GDM1 (cell line): Measurements from ENCODE around the gene PPP4R1.

Source experiments
- DNase-seq: peaks from one replicate; lab custom pipeline; 2025; lab: John Stamatoyannopoulos, UW

PPP4R1 gene

DNA sequence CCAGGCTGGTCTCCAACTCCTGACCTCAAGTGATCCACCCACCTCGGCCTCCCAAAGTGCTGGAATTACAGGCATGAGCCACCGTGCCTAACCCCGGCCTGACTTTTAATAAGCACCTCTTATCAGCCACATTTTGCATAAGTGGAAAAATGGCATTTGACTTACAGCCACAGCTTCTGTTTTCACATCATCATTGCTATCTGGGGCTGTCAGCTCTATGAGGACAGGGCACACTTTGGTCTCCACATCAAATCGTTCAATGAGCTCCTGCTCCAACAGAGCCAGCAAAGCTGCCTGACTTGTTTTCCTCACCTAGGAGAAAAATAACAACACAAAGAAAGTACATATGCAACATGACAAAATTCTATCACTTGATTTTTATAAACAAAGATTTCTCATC is 26.4 kb downstream of the PPP4R1 start:
- no peak for DNase-seq

DNA sequence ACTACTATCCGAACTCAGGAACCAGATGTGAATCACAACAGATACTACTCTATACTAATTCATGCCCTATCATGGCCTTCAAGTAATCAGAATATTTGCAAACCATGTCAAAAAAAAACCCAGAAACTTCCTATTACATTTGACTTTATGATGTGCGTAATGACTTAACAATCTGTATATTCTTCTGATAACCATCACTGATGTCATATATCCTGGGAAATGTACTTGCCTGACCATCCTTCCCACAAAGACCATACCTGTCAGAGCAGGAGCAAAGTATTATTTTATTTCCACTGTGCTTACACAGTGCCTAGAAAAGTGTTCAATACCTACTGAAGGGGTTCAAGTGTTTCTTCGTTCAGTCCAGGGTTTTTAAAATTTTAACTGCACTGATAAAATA is 27.5 kb downstream of the PPP4R1 start:
- DNase-seq: no peak

DNA sequence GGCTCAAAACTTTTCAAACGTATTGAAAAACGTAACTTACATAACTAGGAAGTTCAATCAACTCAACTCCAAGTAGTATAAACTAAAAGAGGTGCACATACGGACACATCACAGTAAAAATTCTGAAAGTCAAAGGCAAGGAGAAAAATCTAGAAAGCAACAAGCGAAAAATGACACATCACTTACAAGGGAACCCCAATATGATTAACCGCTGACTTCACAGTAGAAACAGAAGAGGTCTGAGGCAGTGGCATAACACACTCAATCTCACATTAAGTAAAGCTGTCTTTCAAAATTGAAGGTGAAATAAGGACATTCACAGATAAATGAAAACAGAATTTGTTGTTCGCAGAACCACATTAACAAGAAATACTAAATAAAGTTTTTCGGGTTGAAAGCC is 32.7 kb downstream of the PPP4R1 start:
- no peak for DNase-seq

DNA sequence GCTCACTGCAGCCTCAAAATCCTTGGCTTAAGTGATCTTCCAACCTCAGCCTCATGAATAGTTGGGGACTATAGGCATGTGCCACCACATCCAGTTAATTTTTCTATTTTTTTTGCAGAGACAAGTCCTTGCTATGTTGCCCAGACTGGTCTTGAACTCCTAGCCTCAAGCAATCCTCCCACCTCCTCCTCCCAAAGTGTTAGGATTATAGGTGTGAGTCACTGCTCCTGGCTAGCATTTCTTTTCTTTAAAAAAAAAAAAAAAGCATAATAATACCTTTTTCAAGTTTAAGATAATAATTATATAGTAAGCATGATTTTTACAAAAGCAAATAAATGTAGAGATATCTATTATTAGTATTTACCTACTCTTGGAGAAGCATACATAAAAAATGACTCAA is 36.1 kb downstream of the PPP4R1 start:
- no peak for DNase-seq

DNA sequence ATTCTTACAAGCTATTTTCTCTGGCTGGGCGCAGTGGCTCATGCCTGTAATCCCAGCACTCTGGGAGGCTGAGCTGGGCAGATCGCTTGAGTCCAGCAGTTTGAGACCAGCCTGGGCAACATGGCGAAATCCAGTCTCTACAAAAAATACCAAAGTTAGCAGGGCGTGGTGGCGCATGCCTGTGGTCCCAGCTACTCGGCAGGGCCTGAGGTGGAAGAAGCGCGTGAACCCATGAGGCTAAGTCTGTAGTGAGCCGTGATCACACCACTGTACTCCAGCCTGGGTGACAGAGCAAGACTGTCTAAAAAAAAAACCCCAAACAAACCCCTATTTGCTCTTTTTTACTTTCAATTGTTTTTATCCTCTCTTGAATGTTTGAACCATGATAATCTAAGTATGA is 37.0 kb downstream of the PPP4R1 start:
- no peak for DNase-seq

DNA sequence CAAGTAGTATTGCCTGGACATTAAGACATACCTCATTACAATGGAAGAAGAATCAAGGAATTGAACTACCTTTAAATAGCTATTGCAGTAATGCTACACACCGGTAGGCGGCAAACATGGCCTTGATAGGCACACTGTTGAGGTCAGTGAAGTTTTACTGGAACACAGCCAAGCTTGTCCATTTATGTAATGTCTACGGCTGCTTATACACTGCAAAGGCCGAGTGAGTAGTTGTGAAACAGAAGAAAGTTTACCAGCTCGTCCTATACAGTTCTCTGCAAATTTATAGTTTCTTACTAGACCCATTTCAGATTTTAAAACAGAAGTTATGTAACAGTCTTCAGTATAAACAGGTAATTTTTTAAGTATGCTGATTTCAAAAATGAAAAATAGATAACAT is 38.8 kb downstream of the PPP4R1 start:
- no peak for DNase-seq

DNA sequence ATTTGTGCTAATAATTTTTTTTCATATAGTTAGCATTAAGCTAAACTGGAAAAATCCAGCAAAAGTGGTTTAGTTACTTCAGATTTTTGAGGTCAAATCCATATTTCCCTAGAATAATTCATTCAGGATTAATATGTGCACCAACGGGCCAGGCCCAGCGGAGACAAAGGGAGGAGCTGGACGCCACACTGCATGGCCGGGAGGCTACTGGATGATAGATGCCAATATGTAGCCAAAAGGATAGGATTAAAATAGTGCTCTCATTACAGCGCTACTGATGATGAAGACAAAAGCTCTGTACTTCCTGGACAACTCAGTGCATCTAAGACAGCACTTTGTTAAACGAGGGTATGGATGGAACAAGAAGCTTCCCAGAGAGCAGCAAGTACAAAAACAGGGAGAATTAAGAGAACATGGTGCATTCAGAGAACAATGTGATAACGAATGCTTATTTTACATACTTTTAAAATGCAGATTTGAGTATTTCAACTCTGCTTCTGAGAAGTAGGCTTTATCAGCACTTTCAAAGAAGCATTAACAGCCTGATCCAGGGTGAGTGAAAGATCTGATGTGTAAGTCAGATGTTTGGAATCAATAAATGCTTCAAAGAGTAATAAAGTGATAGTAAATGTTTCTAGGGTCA is 39.8 kb downstream of the PPP4R1 start:
- no peak for DNase-seq

DNA sequence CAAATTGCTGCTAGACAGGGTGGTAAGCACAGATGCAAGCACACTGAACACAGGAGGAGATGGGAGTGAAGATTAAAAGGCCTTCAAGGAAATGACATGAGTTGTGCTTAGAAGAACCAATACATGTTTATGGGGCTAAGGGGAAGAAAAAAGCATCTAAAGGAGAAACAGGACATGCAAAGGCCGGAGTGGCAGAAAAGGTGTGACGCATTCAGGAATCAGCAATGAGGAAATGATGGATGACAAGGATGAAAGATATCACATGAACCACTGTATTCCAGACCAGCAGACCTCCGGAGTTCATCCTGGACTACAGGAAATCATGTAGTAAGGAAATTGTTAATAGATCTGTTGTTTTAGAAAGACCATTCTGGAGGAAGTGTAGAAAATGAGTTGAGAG is 42.8 kb downstream of the PPP4R1 start:
- DNase-seq: no peak

DNA sequence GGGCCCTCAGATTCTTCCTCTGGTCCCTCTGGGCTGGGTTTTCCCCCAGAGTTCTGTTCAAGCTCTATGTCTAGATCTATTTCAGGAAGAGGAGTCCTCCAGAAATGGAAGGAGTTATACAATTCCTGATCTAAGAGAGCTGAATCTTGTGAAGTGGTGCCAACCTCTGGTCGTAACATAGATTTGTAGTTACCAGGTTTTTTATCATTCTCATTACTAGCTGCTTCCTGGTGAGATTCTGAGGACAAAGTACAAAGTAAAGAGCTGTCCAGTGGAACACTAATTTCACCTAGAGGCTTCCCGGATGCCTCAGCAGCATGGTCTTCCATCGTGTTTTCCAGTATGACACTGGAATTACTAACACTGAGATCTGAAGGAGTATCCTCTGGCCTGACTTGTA is 44.1 kb downstream of the PPP4R1 start:
- no peak for DNase-seq

DNA sequence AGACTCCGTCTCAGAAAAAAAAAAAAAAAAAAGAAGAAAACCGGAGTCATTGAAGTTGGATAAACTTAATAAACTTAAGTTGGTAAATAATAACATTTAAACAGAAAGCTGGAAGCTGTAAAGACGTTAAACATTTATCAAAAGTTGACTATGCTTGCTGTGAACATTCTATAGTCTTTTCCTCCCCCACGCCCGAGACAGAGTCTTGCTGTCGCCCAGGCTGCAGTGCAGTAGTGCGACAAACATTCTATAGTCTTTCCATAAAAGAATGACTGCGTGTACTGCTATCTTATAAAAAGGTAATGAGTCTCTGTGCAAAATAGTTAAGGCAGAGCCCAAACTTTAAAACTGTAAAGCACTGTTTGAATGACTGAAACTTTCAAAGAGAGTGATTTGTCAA is 45.2 kb downstream of the PPP4R1 start:
- no peak for DNase-seq

DNA sequence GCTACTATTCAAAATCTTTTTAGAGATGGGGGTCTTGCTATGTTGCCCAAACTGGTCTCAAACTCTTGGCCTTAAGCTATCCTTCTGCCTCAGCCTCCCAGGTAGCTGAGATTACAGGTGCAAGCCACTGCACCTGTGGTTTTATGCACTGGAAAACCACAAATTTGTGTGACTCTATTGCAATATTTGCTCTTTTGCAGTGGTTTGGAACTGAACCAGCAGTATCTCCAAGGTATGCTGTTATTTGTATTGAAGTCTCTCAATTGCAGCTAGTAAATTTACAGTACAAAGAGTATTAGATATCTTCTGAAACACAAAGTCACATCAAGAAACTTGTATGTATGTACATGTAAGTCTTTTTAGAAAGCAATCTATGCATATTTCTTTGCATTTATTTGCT is 46.2 kb downstream of the PPP4R1 start:
- no peak for DNase-seq

DNA sequence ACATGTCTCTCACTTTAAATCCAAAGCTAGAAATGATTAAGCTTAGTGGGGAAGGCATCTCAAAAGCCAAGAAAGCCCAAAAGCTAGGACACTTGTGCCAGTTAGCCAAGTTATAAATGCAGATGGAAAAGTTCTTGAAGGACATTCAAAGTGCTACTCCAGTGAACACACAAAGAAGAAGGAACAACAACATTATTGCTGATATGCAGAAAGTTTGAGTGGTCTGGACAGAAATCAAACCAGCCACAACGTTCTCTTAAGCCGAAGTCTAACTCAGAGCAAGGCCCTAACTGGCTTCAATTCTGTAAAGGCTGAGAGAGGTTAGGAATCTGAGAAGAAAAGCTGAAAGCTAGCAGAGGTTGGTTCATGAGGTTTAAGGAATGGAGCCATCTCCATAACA is 49.0 kb downstream of the PPP4R1 start:
- DNase-seq: no peak

DNA sequence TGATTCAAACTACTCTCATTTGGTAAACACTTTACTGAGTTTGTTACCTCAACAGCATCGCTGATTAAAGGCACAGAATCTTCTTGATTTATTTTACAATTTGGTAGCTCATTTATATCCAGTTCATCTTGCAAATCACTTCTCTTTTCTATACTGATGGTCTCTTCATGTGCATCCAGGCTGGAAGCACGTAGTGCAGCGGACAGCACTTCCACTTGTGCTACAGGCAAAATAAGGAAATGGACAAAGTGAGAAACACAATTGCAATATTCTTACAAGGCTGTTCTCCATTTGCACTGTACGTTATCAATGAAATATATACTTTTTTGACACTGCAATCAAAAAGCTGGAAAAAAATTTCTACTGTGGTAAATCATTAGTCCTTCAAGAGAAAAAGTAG is 51.0 kb downstream of the PPP4R1 start:
- DNase-seq: no peak

DNA sequence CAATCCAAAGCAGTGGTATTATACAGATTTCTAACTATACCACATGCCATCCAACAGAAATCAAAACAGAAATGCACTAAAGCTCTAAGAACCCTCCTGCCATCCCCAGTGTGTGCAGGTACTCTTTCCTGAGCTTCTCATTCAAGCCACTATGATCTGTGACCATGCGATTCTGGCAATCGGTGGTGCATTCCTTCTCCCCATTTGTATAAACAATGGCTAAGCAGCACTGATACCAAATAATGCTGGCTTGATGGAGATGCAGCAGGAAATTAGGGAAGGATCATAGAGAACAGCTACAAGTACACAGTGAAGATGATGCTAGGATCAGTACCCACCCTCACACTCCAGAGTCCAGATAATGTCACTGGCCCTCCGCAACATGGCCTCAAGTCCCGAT is 51.8 kb downstream of the PPP4R1 start:
- DNase-seq: no peak

DNA sequence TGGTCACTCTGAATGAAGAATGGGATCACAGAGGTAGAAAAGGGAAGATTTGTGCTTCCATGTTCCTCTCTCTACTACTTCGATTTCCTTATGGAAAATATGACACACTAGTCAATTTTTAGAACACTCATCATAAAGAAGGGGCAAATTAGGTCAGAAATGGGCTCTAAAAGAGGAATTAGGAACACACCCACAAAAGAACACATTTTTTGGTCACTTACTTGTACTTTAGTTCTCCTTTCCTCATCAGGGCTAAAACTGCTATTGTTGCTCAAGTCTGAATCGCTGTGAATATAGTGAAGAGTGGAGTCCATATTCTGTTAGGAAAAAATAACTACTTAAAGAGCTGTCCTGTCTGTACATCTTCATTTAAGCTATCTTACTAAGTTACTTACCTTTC is 52.6 kb downstream of the PPP4R1 start:
- DNase-seq: no peak

DNA sequence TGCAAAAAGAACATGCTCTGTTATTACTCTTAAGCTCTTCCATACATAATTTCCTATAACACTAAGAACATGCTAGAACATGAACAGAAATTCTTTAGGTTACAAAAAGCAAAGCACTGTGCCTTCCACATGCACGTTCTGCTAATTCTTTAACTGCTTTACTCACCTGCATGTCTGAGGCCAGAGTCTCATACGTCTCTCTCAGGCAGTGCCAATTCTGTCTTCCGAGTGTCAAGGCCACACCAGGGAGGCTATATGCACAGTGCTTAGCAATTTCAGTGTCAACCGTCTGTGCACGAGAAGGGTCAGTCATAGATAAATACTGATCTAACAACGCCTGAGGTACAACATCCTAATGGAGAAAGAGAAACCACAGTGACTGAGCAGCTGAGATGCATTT is 55.1 kb downstream of the PPP4R1 start:
- no peak for DNase-seq

DNA sequence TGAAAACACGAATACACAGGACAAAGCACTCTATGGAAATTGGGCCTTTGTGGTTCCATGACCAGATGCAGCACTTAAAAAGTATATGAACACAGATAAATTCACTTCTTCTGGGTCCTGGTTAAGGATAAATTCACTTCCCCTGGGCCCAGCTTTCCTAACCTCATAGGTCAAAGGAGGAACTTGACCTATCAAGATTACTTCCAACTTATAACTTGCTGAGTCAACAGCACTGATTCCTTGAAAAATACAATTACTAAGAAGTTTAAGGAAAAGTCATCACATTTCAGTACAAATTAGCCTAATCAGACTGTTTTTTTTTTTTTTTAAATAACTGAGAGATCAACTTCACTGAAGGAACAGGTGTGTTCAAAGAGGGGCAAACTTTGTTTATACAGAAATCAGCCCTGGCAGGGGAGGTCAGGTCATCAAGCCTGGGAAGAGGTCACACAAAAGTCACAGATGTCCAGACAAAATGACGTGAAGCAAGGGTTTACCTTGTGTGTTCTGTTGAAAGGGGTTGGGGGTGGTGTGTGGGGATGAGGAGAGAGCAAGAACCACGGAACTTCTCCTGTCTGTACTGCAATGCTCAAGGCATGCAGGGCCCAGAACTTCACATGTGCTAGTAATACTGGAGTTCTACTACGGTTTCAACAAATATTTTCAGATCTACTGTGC is 55.8 kb downstream of the PPP4R1 start:
- no peak for DNase-seq

DNA sequence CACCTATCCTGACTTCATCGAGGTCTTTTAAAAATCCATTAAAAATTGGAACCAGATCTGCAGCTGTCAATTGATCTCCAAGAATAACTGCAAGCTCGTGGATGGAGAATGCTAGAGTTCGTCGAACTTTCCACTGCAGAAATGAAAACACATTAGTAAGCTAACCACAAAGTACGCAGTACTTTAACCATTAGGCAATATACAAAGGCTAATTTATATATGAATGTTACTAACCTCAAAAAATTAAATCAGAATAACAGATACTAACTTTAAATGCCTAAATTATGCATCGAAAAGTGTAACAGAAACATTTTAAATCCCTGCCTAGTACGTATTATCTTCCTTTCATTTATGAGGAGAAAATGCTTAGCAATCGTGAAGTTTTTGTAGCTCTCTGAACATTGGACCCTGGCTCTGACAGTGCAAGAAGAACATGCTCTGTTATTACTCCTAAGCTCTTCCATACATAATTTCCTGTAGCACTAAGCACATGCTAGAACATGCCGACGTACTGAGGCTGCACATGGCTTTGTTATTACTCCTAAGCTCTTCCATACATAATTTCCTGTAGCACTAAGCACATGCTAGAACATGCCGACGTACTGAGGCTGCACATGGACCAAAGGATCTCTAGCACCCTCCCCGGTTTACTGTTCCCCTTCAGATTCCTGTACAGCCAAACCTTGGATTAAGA is 57.0 kb downstream of the PPP4R1 start:
- no peak for DNase-seq

DNA sequence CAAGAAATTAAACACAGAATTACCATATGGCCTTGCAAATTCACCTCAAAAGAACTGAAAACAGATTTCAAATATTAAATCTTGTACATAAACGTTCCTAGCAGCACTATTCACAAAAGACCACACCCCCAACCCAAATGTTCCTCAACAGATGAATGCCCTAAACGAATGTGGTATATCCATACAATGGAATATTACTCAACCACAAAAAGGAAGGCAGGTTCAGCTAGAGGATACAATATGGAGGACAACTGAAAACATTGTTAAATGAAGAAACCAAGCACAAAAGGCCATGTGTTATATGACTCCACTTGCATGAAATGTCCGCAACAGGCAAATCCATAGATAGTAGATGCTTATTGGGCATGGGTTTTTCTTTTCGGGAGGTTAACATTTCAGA is 61.7 kb downstream of the PPP4R1 start:
- no peak for DNase-seq

DNA sequence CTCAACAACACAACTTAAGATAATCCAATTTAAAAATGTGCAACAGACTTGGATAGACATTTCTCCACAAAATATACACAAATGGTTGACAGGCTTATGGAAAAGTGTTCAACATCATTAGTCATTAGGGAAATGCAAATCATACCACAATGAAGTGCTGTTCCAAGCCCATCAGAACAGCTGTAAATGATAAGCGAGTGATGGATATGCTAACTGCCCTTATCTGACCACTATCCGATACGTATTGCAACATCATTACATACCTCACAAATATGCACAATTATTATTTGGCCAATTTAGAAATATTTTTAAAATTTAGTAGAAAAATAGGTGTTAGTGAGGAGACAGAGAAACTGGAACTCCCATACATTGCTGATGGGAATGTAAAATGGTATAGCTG is 62.2 kb downstream of the PPP4R1 start:
- no peak for DNase-seq

DNA sequence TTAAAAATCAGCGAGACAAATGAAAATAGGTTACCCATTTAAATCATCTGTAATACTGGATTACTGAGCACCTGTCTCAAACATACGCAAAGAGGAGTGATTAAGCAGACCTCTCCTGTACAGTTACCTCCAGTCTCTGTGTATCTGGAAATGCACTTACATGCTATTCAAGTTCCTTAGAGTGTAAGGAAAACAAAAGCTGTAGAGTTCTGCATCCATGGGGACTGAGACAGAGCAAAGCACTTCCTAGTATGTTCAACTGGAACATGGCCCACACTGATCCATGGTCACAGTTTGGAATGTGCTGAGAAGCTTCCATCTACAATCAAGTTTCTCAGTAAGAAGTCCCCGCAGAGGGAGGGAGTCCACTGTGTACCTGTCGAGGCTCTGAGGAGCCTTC is 63.9 kb downstream of the PPP4R1 start:
- DNase-seq: no peak

DNA sequence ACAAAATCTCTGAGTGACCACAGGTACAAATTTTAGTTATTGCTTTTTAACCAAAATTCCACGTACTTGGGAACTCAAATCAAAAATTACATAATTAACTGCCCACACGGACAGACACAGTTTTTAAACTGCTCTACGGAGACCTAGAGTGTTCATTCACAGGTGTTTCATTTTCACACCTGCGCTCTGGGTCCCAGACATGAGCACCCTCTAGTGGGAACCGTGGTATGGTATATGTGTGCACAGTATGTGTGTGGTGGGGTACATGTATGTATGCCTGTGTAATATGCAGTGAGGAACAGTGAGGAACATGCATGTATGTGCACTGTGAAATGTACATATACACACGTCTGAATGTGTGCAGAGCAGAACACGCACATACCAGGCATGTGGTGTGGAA is 65.0 kb downstream of the PPP4R1 start:
- DNase-seq: no peak

DNA sequence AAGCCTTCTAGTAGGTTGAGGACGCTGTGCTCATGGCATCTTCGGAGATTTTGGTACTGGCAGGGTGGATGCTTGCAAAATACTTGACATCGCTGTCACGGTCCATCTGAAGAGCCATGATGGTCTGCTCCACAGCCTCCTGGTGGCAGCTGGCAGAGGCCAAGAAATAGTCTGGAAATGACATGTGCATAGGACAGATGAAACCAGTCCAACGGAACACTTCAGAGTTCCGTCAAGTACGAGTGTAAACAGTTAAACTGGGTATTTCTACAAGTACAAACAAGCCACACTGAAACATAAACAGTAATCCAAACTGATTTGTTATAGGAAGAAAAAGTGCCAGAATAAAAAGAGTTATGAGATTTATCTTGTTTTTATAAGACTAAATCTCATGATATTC is 66.6 kb downstream of the PPP4R1 start:
- no peak for DNase-seq

DNA sequence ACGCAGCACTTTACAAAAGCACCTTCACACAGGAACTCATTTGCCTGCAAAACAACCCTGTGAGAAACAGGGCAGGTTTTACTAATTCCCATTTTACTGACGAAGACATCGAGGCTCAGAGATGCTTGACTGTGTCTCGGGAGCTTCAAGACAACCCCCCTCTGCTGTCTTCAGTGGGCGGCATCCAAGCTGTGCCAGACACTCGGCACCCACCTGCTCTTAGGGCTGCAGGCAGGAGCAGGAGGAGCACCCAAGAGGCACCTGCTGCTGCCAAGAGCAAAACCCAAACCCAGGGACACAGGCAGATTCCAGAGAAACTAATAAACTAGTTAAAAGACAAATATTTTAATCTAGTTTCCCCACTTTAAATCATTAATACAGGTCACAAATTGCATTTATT is 67.9 kb downstream of the PPP4R1 start:
- DNase-seq: no peak
